Lower lobe of right lung (tissue), 2 donors: ENCODE data around the gene FAM83C. TPM values are rescaled to one million over a fixed set of nuclear protein-coding genes. Genes with fewer than 3 reads are reported as not detected.

ENCODE experiments used
- ATAC-seq, 2 donors: fragments of 200-7000 bp; cut with Tn5 transposase; one replicate each; pipeline ENCODE4 v1.9.1; 2020 to 2022; ENCODE audit warnings: mild to moderate bottlenecking in 2 of 2, moderate library complexity in 2 of 2
- DNase-seq: peaks from one replicate; pipeline ENCODE4 v3.0.0-alpha.2; 2020
- H3K27ac ChIP-seq: fragments of 200-600 bp; one replicate; pipeline ENCODE4 v1.8.0; 2022
- H3K27me3 ChIP-seq: fragments of 200-600 bp; one replicate; pipeline ENCODE4 v1.8.0; 2022; ENCODE audit warnings: low read depth
- H3K36me3 ChIP-seq: fragments of 200-600 bp; one replicate; pipeline ENCODE4 v1.8.0; 2022; ENCODE audit warnings: mild to moderate bottlenecking
- H3K4me1 ChIP-seq: fragments of 200-600 bp; one replicate; pipeline ENCODE4 v1.8.0; 2022
- H3K4me3 ChIP-seq: fragments of 200-600 bp; one replicate; pipeline ENCODE4 v1.8.0; 2022; ENCODE audit warnings: mild to moderate bottlenecking
- H3K9me3 ChIP-seq: fragments of 200-600 bp; one replicate; pipeline ENCODE4 v1.8.0; 2022
- intact Hi-C: fragments of 100-400 bp; cut with DNase I; formaldehyde crosslinking; loops from one replicate; pipeline ENCODE4 v1.11.0; 2022
- total RNA-seq: library from RNA; stranded (reverse); fragmentation: NEBNext Ultra II Directional; extraction: Animal tissue kit (Norgen Biotek cat#: 25700); gene quantifications from one replicate; pipeline ENCODE4 v1.2.1, GENCODE V29; 2021
- TF ChIP-seq, protein P1 (sequence below): fragments of 200-600 bp; IDR thresholded peaks from one replicate; pipeline ENCODE4 v1.8.0; 2022; ENCODE audit warnings: antibody characterized with exemption, mild to moderate bottlenecking
- donor health status: DM: no; HTN: yes; CAD: no; lungs with severe emphysema.

The FAM83C gene
- total RNA-seq, 1 donor from 2014 or later = not detected

DNA sequence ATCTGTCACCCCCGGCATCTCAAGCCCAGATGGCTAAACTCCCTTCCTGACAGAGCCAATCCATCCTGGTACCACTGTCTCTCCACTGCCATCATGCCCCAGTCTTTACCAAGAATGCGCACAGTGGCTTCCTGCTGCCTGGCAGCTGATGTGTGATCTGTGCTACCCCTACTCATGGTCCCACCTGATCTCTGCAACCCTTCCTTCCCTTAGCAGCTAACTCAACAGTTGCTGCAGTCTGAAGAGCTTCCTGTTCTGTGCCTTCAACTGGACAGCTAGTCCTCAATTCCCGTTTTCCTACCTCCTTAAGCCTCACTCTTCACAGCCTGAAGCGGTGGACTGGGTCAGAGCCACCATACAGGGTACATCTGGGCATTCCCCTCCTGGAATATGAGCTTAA, 7.6 kb upstream of the FAM83C start:
- TF ChIP-seq, protein P1, sequence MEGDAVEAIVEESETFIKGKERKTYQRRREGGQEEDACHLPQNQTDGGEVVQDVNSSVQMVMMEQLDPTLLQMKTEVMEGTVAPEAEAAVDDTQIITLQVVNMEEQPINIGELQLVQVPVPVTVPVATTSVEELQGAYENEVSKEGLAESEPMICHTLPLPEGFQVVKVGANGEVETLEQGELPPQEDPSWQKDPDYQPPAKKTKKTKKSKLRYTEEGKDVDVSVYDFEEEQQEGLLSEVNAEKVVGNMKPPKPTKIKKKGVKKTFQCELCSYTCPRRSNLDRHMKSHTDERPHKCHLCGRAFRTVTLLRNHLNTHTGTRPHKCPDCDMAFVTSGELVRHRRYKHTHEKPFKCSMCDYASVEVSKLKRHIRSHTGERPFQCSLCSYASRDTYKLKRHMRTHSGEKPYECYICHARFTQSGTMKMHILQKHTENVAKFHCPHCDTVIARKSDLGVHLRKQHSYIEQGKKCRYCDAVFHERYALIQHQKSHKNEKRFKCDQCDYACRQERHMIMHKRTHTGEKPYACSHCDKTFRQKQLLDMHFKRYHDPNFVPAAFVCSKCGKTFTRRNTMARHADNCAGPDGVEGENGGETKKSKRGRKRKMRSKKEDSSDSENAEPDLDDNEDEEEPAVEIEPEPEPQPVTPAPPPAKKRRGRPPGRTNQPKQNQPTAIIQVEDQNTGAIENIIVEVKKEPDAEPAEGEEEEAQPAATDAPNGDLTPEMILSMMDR = no peak
- Histone ChIP-seq H3K27ac (no peak overlapping the region), H3K4me3 (no peak overlapping the region), H3K4me1 (peaks cover 6% of the 10 kb centered on the region), H3K27me3 (peaks cover 16% of the 10 kb centered on the region), H3K9me3 (no peaks in the 10 kb centered on the region), H3K36me3 (no peaks in the 10 kb centered on the region)
- intact Hi-C loops = no loop called here
- ATAC-seq (no peak), DNase-seq (no peak)

DNA sequence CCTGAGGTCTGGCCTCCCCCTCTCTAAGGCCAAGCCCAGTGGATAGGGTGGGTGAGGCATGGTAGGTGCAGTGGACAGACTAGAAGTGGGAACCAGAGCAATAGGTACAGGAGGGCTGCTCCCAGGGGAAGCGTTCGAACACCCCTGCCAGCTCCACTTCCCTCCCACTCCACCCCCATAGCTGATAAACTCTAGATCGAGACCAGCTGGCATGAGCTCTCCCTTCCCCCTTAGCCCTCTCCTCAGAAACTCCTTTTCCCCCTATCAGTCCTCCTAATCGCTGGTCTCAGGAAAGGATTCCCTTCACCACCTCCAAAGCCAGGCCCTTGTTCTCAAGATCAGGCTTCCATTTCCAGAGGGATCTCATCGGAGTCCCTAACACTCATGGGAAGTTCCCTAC, 6.0 kb upstream of the FAM83C start:
- no peaks in the 10 kb centered on the region for H3K9me3 ChIP-seq
- H3K4me3 ChIP-seq = no peak overlapping the region
- H3K27me3 ChIP-seq = peaks cover 24% of the 10 kb centered on the region
- no peak for DNase-seq
- H3K27ac ChIP-seq = no peak overlapping the region
- no peaks in the 10 kb centered on the region for H3K36me3 ChIP-seq
- no peaks in the 10 kb centered on the region for H3K4me1 ChIP-seq
- ATAC-seq = no peak
- intact Hi-C loops = no loop called here
- TF ChIP-seq, protein P1 = no peak

DNA sequence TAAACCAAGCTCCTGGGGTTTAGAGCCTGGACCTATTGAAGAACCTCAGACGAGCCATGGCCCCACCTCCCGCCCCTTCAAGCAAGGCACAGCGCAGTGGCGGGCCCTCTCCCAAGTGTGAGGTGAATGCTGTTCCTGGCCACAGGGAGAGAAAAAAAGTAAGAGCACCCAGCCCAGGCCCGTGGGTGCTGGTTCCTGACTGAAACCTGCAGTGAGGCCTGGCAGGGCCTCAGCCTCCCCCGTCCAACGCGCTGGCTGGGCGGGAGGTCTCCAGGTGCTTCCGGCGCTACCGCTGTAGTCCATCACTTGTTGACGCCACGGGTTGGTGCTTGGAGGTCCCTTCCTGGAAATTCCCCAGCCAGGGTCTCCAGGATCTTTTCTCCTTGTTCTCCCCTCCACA, 5.5 kb upstream of the FAM83C start:
- no peaks in the 10 kb centered on the region for H3K9me3 ChIP-seq
- no peaks in the 10 kb centered on the region for H3K36me3 ChIP-seq
- peaks cover 29% of the 10 kb centered on the region for H3K27me3 ChIP-seq
- no peak overlapping the region for H3K27ac ChIP-seq
- no peaks in the 10 kb centered on the region for H3K4me1 ChIP-seq
- TF ChIP-seq, protein P1 = no peak
- intact Hi-C loops = no loop called here
- ATAC-seq = no peak
- no peak for DNase-seq
- no peak overlapping the region for H3K4me3 ChIP-seq

GRCh38 chr20:35297155-35297554, 4.9 kb upstream of the FAM83C start:
- Histone ChIP-seq H3K4me3 (no peak overlapping the region), H3K4me1 (no peaks in the 10 kb centered on the region), H3K27me3 (peaks cover 29% of the 10 kb centered on the region), H3K36me3 (no peaks in the 10 kb centered on the region), H3K27ac (no peak overlapping the region), H3K9me3 (no peaks in the 10 kb centered on the region)
- no peak for DNase-seq
- ATAC-seq = no peak
- TF ChIP-seq, protein P1 = no peak
- intact Hi-C loops = no loop called here

GRCh38 chr20:35296101-35296554, 3.9 kb upstream of the FAM83C start:
- H3K27me3 ChIP-seq = peaks cover 29% of the 10 kb centered on the region
- TF ChIP-seq, protein P1 = no peak
- H3K27ac ChIP-seq = no peak overlapping the region
- no peaks in the 10 kb centered on the region for H3K9me3 ChIP-seq
- no peak for DNase-seq
- intact Hi-C loops = no loop called here
- no peak overlapping the region for H3K4me3 ChIP-seq
- no peaks in the 10 kb centered on the region for H3K4me1 ChIP-seq
- H3K36me3 ChIP-seq = no peaks in the 10 kb centered on the region
- no peak for ATAC-seq

GRCh38 chr20:35295674-35296073, 3.4 kb upstream of the FAM83C start:
- intact Hi-C loops = no loop called here
- Histone ChIP-seq H3K4me3 (no peak overlapping the region), H3K9me3 (no peaks in the 10 kb centered on the region), H3K27ac (no peak overlapping the region), H3K36me3 (no peaks in the 10 kb centered on the region), H3K4me1 (no peaks in the 10 kb centered on the region), H3K27me3 (peaks cover 29% of the 10 kb centered on the region)
- no peak for ATAC-seq
- TF ChIP-seq, protein P1 = no peak
- DNase-seq = no peak
